Stimulated activated CD4-positive, alpha-beta T cell treated with anti-CD3 and anti-CD28 coated beads, Interleukin-1b, Interleukin-23, amount 100 ng/mL, for 24 hours (primary cell): Measurements from ENCODE around the gene TXNDC17.
"Not testable (repeated sequence)": the region's sequence is repeated elsewhere in the genome, so short reads cannot be mapped to it uniquely, and the experiment has no call there.

ENCODE experiments used
- DNase-seq, 4 experiments: peaks; one replicate each; pipeline ENCODE4 v3.0.0-alpha.2; 2020; ENCODE audit warnings: low read depth in 4 of 4, low spot score in 1 of 4

TXNDC17 gene

GRCh38 chr17:6660101-6660500 is 19.2 kb downstream of the TXNDC17 start:
- DNase-seq: no peak

DNA sequence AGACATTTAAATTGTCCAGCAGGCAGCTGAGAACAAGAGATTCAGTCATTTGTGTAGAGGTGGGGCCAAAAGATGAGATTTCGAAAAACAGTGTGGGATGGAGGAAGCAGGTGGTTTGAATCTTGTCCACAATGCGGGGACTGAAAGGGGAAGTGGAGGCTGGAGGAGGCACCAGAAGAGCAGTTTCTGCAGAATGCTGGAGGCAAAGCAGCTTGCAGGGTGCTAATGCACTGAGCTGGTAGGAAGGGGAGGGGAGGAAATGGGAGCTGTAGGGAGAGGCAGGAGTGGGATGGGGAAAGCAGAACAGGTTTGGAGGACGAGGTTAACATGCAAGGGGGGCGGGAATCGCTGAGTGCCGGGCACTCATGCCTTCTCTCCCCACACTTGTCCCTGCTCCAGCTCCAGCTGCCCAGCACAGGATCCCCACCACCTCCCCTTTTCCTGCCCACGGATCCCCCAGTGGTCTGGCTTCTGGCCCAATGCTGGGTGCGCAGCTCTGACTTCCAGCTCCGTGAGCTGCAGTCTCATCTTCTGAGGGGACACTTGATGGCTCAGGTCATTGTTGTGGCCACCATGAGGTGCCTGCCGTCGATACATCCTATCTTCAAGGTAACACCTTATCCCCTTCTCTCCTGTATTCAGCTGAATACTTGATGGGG is 20.1 kb downstream of the TXNDC17 start:
- DNase-seq: no peak

GRCh38 chr17:6661464-6661848 is 20.6 kb downstream of the TXNDC17 start:
- no peak for DNase-seq

DNA sequence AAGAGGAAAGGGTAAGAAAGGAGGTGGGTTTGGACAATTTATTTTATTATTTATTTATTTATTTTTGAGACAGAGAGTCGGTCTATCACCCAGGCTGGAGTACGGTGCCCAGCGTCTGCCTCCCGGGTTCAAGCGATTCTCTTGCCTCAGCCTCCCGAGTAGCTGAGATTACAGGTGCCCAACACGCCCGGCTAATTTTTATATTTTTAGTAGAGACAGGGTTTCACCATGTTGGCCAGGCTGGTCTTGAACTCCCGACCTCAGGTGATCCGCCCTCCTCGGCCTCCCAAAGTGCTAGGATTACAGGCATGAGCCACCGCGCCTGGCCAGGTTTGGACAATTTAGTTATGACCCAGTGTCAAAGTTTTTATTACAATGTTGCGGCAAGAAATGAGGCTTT is 22.3 kb downstream of the TXNDC17 start:
- not testable (repeated sequence) for DNase-seq

- no peak for DNase-seq
Observed at GRCh38 chr17:6666077-6666521, 25.2 kb downstream of the TXNDC17 start.

DNA sequence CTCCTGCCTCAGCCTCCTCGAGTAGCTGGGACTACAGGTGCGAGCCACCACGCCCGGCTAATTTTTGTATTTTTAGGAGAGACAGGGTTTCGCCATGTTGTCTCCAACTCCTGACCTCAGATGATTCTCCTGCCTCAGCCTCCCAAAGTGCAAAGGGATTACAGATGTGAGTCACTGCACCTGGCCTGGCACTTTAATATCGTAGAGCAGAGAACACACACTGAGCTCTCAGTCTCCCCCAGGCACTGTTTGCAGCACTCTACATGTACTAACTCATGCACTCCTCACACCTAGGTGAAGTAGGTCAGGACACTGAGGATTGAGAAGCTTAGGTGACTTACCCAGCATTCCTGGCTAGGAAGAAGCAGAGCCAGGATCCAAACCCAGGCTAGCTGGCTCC is 25.7 kb downstream of the TXNDC17 start:
- no peak for DNase-seq

DNA sequence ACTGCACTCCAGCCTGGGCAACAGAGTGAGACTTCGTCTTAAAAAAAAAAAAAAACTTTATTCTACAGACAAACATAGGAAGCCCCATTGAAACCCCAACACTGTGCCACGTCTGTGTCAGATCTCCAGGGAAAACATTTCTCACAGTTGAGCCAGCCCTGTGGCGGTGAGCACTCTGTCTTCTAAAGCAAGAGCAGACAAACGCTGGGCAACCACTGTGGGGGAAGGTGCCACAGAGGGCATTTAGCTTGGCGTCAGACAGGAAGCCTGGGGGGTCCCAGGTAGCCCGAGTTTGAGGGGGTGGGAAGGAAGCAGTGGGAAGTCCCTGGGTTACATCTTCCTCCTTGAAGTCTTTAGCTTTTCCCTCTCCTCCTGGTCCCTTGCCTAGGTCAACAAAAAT is 26.7 kb downstream of the TXNDC17 start:
- no peak for DNase-seq

- DNase-seq: no peak
Observed at GRCh38 chr17:6668219-6668618, 27.4 kb downstream of the TXNDC17 start.

- DNase-seq: no peak
Observed at GRCh38 chr17:6668727-6669425, 28.0 kb downstream of the TXNDC17 start.

GRCh38 chr17:6669479-6670212 is 28.8 kb downstream of the TXNDC17 start:
- no peak for DNase-seq

DNA sequence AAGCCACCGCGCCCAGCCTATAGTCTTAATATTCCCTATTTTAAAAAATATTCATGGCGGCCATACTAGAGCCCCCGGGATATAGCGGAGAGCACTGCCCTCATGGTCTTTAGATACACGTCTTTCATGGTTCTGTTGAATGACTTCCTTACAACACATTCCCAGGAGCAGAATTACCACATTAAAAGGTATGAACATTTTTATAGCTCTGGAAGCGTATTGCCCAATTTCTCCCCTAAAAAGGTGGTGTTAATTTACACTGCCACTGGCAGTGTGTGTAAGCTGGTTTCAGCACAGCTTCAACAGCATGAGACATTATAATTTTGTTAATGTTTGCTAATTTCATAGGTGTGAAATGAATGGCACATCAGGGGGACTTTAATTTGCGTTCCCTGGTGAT is 29.7 kb downstream of the TXNDC17 start:
- no peak for DNase-seq

GRCh38 chr17:6670999-6671398 is 30.1 kb downstream of the TXNDC17 start:
- no peak for DNase-seq

DNA sequence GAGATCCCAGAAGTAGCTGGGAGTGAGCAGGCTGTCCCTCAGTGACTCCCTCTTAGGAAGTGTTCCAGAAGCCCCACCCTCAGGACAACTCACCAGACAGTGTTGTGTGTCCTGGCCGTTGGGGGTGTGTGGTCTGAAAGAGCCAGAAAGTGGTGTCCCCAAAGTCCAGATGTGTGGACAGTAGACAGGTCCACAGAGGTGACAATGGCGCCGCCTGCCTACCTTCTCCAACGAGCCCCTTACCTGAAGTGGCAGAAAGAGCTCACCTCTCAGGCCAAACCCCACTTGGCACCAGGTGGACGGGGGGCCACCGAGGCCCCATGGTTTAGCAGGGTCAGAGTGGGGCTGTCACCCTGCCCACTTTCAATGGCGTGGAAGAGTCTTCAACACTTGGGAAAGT is 30.6 kb downstream of the TXNDC17 start:
- no peak for DNase-seq

DNA sequence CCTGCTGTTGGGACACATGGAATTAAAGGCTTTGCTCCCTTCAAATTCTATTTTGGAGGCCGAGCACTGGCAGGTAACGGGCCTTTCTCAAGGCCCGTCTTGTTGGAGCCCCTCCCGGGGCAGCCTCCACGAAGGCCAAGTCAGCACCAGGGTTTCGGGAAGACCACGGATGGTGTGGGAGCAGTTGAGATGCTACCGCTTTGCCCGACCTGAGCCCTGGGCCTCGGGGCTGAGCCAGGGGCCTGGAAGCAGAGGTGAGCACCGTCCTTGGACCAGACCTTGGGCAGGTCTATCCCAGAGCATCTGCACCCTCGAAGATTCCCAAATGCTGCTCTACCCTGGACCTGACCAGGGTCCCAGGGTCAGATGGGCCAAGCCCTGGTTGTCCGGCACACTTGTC is 33.7 kb downstream of the TXNDC17 start:
- no peak for DNase-seq

GRCh38 chr17:6675201-6675825 is 34.5 kb downstream of the TXNDC17 start:
- DNase-seq: no peak

DNA sequence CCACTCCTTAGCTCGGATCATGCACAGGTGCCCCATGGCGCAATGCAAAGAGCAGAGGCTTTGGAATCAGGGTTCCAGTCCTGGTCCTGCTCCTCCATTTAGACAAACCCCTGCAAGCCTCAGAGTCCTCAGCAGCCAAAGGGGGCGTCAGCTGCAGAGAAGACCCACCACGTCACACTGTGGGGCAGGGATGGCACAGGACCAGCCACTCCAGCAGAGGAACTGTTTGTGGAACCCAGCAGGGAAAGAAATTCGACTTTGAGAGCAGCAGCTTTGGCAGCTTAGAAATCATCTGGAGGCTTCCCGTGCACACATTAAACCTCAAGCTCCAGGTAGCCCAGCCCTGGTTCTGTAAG is 35.9 kb downstream of the TXNDC17 start:
- DNase-seq: no peak

DNA sequence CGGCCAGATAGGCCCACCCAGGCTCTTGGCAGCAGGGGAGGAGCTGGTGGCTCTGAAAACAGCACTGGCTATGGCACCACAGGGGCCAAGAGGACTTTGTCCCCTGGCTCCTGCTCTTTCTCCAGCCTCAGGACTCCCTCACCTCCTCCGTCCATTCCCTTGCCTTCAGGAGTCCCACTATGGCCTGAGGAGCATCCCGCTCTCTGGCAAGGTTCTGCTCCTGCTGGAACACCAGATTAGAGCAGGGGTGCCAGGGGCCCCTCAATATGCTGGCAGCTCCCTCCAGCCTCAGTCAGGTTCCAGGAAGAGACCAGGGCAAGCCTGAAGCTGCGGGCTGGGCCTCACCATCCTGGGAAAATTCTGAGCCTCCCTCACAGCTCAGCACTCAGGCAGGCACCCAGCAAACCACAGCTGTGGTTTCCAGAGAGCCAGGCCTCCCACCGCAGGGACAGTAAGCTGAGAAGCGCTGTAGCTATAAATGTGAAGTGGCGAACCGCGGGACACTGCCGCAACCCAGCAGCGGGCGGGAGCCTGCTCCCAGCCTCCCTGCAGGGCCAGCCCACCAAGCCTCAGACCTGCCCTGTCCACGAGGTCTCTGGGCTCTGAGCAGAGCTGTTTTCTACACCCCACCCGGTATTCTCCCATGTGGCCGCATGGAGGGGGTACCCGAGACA is 36.4 kb downstream of the TXNDC17 start:
- DNase-seq: no peak

- no peak for DNase-seq
Observed at GRCh38 chr17:6677946-6678345, 37.1 kb downstream of the TXNDC17 start.

DNA sequence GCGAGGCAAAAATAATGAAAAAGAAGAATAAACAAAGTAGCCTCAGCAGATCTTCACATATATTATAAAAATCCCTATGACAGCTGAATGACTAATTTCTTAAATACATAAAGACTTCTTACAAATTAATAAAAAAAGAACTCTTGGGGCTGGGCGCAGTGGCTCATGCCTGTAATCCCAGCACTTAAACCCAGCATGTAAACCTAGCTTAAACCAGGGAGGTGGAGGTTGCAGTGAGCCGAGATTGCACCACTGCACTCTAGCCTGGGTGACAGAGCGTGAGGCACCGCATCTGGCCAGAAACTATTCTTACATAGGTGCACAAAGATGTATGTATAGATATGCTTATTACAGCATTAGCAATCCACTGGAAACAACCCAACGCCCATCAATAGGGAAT is 38.4 kb downstream of the TXNDC17 start:
- DNase-seq: no peak

- DNase-seq: no peak
Observed at GRCh38 chr17:6681176-6681575, 40.3 kb downstream of the TXNDC17 start.

GRCh38 chr17:6681671-6682070 is 40.8 kb downstream of the TXNDC17 start:
- no peak for DNase-seq
